B cell (primary cell): Measurements from ENCODE around the gene FMN1. TPM values are rescaled to one million over a fixed set of nuclear protein-coding genes. Genes with fewer than 3 reads are reported as not detected.

Experiments
- ATAC-seq: fragments of 200-7000 bp; cut with Tn5 transposase; one replicate; pipeline ENCODE4 v1.10.0; 2021; ENCODE audit warnings: low read depth, mild to moderate bottlenecking, moderate number of reproducible peaks, moderate library complexity
- CTCF ChIA-PET: fragments of 350-600 bp; sonication (Branson Sonifier 250); formaldehyde crosslinking; loops from one replicate; lab custom pipeline; 2021; ENCODE audit warnings: antibody characterized with exemption, inconsistent platforms; lab: Charles Lee
- POLR2A ChIA-PET: fragments of 350-600 bp; sonication (Branson Sonifier 250); formaldehyde crosslinking; loops from one replicate; lab custom pipeline; 2021; ENCODE audit warnings: antibody characterized with exemption; lab: Charles Lee
- DNase-seq: peaks from one replicate; pipeline ENCODE4 v3.0.0; 2013
- H2AFZ ChIP-seq: 2 replicates; pipeline ENCODE4 v1.6.1; 2012; ENCODE audit warnings: mild to moderate bottlenecking, low read depth, low read length; ENCODE audit not compliant: insufficient read depth, poor library complexity, severe bottlenecking
- H3K27ac ChIP-seq, 2 donors: 1 replicate in 1 of 2; 2 replicates in 1 of 2; pipeline ENCODE4 v1.5.1; 2012 to 2013; ENCODE audit warnings: low read length in 2 of 2, mild to moderate bottlenecking in 2 of 2, moderate library complexity in 1 of 2
- H3K27me3 ChIP-seq, 4 experiments: fragments of 200-600 bp in 1 of 4; sonication (generic) in 1 of 4; replicated peaks in 1 of 4; 1 replicate in 2 of 4; 2 replicates in 2 of 4; pipeline versions ENCODE4 v1.6.1 to v1.7.0; 2013 to 2016; ENCODE audit warnings: low read length in 3 of 4, mild to moderate bottlenecking in 2 of 4, mixed read lengths in 1 of 4, moderate library complexity in 1 of 4; ENCODE audit not compliant: insufficient read depth in 4 of 4, control insufficient read depth in 3 of 4; ENCODE audit errors: control extremely low read depth in 1 of 4
- H3K36me3 ChIP-seq, 2 experiments: replicated peaks in 1 of 2; 1 replicate in 1 of 2; 2 replicates in 1 of 2; pipeline versions ENCODE4 v1.6.1 to v1.7.1; 2013; ENCODE audit warnings: low read length in 1 of 2; ENCODE audit not compliant: insufficient read depth in 2 of 2, control insufficient read depth in 1 of 2; ENCODE audit errors: control extremely low read depth in 1 of 2, extremely low read depth in 1 of 2
- H3K4me1 ChIP-seq, 2 donors: fragments of 200-600 bp in 1 of 2; sonication (generic) in 1 of 2; 1 replicate in 1 of 2; 2 replicates in 1 of 2; pipeline versions ENCODE4 v1.5.1 to v1.6.1; 2013 to 2017; ENCODE audit warnings: low read length in 2 of 2; ENCODE audit not compliant: control insufficient read depth in 2 of 2, insufficient read depth in 2 of 2
- H3K4me2 ChIP-seq: replicated peaks from 2 replicates; pipeline ENCODE3; 2012; ENCODE audit warnings: mild to moderate bottlenecking, low read depth, low read length; ENCODE audit not compliant: poor library complexity, severe bottlenecking
- H3K4me3 ChIP-seq, 5 experiments: fragments of 200-600 bp in 1 of 5; sonication (generic) in 1 of 5; 1 replicate in 3 of 5; 2 replicates in 2 of 5; pipeline versions ENCODE4 v1.5.1 to v1.7.0; 2011 to 2016; ENCODE audit warnings: low read length in 4 of 5, mild to moderate bottlenecking in 4 of 5, low read depth in 2 of 5, control low read depth in 1 of 5, moderate library complexity in 1 of 5; ENCODE audit not compliant: insufficient read depth in 1 of 5; ENCODE audit errors: control extremely low read depth in 1 of 5, extremely low read depth in 1 of 5
- H3K79me2 ChIP-seq: fragments of 200-600 bp; sonication (generic); one replicate; pipeline ENCODE4 v1.6.0; 2016; ENCODE audit warnings: low read length; ENCODE audit not compliant: control insufficient read depth, insufficient read depth
- H3K9ac ChIP-seq: fragments of 200-600 bp; sonication (generic); 2 replicates; pipeline ENCODE4 v1.6.1; 2017; ENCODE audit warnings: mild to moderate bottlenecking, low read length, moderate library complexity
- H3K9me3 ChIP-seq, 3 donors: one replicate each; pipeline versions ENCODE4 v1.6.1 to v1.7.1; 2013; ENCODE audit warnings: low read length in 2 of 3; ENCODE audit not compliant: control insufficient read depth in 2 of 3, insufficient read depth in 1 of 3; ENCODE audit errors: control extremely low read depth in 1 of 3
- H4K20me1 ChIP-seq: 2 replicates; pipeline ENCODE4 v1.6.0; 2012; ENCODE audit warnings: mild to moderate bottlenecking, low read length; ENCODE audit not compliant: insufficient read depth, control insufficient read depth, poor library complexity, severe bottlenecking
- H3K27ac Mint-ChIP-seq: one replicate; pipeline ENCODE4 v1.8.0; 2021; ENCODE audit warnings: mixed read lengths
- H3K27me3 Mint-ChIP-seq: one replicate; pipeline ENCODE4 v1.8.0; 2021; ENCODE audit warnings: mixed read lengths
- H3K4me1 Mint-ChIP-seq: one replicate; pipeline ENCODE4 v1.8.0; 2021; ENCODE audit warnings: mixed read lengths
- H3K4me3 Mint-ChIP-seq: one replicate; pipeline ENCODE4 v1.8.0; 2021; ENCODE audit warnings: mixed read lengths
- H3K9me3 Mint-ChIP-seq: one replicate; pipeline ENCODE4 v1.8.0; 2022; ENCODE audit warnings: mixed read lengths; ENCODE audit not compliant: insufficient read depth
- EZH2 ChIP-seq: IDR thresholded peaks from 2 replicates; pipeline ENCODE4 v1.6.1; 2012; ENCODE audit warnings: borderline replicate concordance, low read depth, mild to moderate bottlenecking, moderate library complexity, low read length; ENCODE audit not compliant: insufficient read depth, poor library complexity, severe bottlenecking
- WGBS: methylation state at CpG from one replicate; pipeline ENCODE4 v1.1.5; 2013; ENCODE audit warnings: missing lambda C conversion rate; ENCODE audit not compliant: insufficient coverage; 5-methylcytosine and 5-hydroxymethylcytosine counted together
- intact Hi-C: fragments of 100-400 bp; cut with micrococcal nuclease; formaldehyde crosslinking; loops from one replicate; pipeline ENCODE4 v1.10.0; 2022
- polyA plus RNA-seq: library from polyadenylated mRNA; depleted of rRNA; stranded (reverse); fragments of >200 nt; gene quantifications from 2 replicates; pipeline ENCODE4 v1.2.3, GENCODE V29; 2012
- total RNA-seq, 2 donors: library from RNA; stranded (reverse); fragments of 120-200 nt in 1 of 2; gene quantifications; 1 replicate in 1 of 2; 2 replicates in 1 of 2; pipeline versions ENCODE4 v1.2.3 to v1.2.4, GENCODE V29; 2013 to 2022
- TF ChIP-seq, protein P1 (sequence below): fragments of 200-600 bp; IDR thresholded peaks from one replicate; pipeline ENCODE4 v1.8.0; 2022; ENCODE audit warnings: antibody characterized with exemption, mild to moderate bottlenecking

Gene FMN1
- total and polyA plus RNA-seq, 2 donors (not counting 1 experiment from before 2014, with no cell fraction given): 0.21 to 0.96 TPM

DNA sequence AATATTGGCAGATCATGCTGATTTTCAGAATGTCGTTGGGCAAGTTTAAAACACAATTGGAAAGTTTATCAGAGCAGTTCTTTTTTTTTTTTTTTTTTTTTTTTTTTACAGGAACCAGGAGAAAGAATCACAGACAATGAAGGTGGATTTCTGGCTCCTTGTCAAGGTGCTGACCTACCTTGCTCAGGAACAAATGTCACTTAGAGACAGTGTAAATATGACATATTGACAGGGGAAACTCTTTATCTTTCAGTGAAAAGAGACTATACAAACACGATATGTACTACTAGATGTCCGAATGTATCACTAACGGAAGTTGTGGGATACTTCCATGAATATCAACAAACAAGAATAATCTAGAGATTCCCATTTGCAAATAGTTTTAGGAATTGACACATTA is 237.3 kb downstream of the FMN1 start:
- no peak overlapping the region for H3K9ac ChIP-seq
- peaks cover 24% of the 10 kb centered on the region for H3K27me3 Mint-ChIP-seq
- no peaks in the 10 kb centered on the region for H3K9me3 ChIP-seq
- H3K79me2 ChIP-seq: no peaks in the 10 kb centered on the region
- no peak overlapping the region for H3K4me2 ChIP-seq
- POLR2A ChIA-PET: no interaction called here
- no peak for ATAC-seq
- H3K4me3 ChIP-seq: no peak overlapping the region
- H3K36me3 ChIP-seq: no peaks in the 10 kb centered on the region
- peaks cover 2% of the 10 kb centered on the region for H3K4me1 Mint-ChIP-seq
- H3K27ac ChIP-seq: no peak overlapping the region
- TF ChIP-seq EZH2: no peak
- TF ChIP-seq, protein P1, sequence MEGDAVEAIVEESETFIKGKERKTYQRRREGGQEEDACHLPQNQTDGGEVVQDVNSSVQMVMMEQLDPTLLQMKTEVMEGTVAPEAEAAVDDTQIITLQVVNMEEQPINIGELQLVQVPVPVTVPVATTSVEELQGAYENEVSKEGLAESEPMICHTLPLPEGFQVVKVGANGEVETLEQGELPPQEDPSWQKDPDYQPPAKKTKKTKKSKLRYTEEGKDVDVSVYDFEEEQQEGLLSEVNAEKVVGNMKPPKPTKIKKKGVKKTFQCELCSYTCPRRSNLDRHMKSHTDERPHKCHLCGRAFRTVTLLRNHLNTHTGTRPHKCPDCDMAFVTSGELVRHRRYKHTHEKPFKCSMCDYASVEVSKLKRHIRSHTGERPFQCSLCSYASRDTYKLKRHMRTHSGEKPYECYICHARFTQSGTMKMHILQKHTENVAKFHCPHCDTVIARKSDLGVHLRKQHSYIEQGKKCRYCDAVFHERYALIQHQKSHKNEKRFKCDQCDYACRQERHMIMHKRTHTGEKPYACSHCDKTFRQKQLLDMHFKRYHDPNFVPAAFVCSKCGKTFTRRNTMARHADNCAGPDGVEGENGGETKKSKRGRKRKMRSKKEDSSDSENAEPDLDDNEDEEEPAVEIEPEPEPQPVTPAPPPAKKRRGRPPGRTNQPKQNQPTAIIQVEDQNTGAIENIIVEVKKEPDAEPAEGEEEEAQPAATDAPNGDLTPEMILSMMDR: no peak
- H3K4me1 ChIP-seq: no peaks in the 10 kb centered on the region
- no peak overlapping the region for H3K4me3 Mint-ChIP-seq
- H3K9me3 Mint-ChIP-seq: no peaks in the 10 kb centered on the region
- DNase-seq: no peak
- H3K27ac Mint-ChIP-seq: no peak overlapping the region
- intact Hi-C loops: loop anchor here (2.0 to 5.0 kb wide), 2 partner anchors 35 to 38 kb away; no protein-coding TSS in a partner anchor
- H4K20me1 ChIP-seq: no peaks in the 10 kb centered on the region
- no peak overlapping the region for H2AFZ ChIP-seq
- CTCF ChIA-PET: interaction anchor here (0.9 to 9.5 kb wide), 13 partner anchors 8 to 306 kb away, joined by 3 to 133 read pairs (median 5); no protein-coding TSS in a partner anchor
- peaks cover 0 to 3% (median 0%) of the 10 kb centered on the region in 4 experiments for H3K27me3 ChIP-seq
- no CpG with 5 or more reads among the region's 4 CpGs for WGBS

DNA sequence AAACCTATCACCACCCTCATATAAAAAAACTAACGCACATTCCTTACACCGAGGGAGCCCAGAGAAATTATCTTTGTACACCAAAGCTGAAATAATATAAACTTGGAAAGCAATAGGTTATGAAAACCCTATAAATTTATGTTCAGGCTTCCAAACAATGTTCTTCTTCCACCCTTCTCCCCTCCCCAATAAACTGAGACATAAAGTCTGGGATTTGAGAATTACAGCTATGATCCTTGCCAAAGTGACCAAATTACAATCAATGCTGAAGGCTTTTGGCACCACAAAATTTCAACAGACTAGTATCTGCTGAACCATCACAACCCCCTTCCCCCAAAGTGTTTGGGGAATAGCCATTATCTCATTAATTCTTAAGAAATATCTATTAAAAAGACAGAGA is 237.8 kb downstream of the FMN1 start:
- peaks cover 24% of the 10 kb centered on the region for H3K27me3 Mint-ChIP-seq
- WGBS: no CpG with 5 or more reads among the region's 2 CpGs
- Histone ChIP-seq H3K4me2 (no peak overlapping the region), H3K4me1 (no peaks in the 10 kb centered on the region), H3K36me3 (no peaks in the 10 kb centered on the region), H3K4me3 (no peak overlapping the region), H2AFZ (no peak overlapping the region), H3K27me3 (peaks cover 0 to 3% (median 0%) of the 10 kb centered on the region in 4 experiments), H4K20me1 (no peaks in the 10 kb centered on the region), H3K9ac (no peak overlapping the region), H3K27ac (no peak overlapping the region), H3K9me3 (no peaks in the 10 kb centered on the region), H3K79me2 (no peaks in the 10 kb centered on the region)
- ATAC-seq (no peak), DNase-seq (no peak)
- H3K9me3 Mint-ChIP-seq: no peaks in the 10 kb centered on the region
- intact Hi-C loops: loop anchor here (1.0 to 5.0 kb wide), 4 partner anchors 34 to 294 kb away; no protein-coding TSS in a partner anchor
- H3K27ac Mint-ChIP-seq: no peak overlapping the region
- ChIA-PET CTCF (interaction anchor here (0.6 to 9.5 kb wide), 24 partner anchors 9 to 306 kb away, joined by 3 to 133 read pairs (median 5); no protein-coding TSS in a partner anchor), POLR2A (no interaction called here)
- TF ChIP-seq EZH2: no peak
- TF ChIP-seq, protein P1: no peak
- H3K4me3 Mint-ChIP-seq: no peak overlapping the region
- peaks cover 2% of the 10 kb centered on the region for H3K4me1 Mint-ChIP-seq
